BLaER1 (cell line): ENCODE data around the gene TCF4.

Source experiments
- H3K27ac ChIP-seq: shearing (Covaris generic); formaldehyde crosslinking; 2 replicates; pipeline ENCODE4 v1.8.1; 2022
- H3K27me3 ChIP-seq: shearing (Covaris generic); formaldehyde crosslinking; 2 replicates; pipeline ENCODE4 v1.8.1; 2022
- H3K36me3 ChIP-seq: shearing (Covaris generic); formaldehyde crosslinking; 2 replicates; pipeline ENCODE4 v1.8.1; 2022
- H3K4me1 ChIP-seq: shearing (Covaris generic); formaldehyde crosslinking; 2 replicates; pipeline ENCODE4 v1.8.1; 2022
- H3K4me2 ChIP-seq: shearing (Covaris generic); formaldehyde crosslinking; 2 replicates; pipeline ENCODE4 v1.8.1; 2022
- H3K4me3 ChIP-seq: shearing (Covaris generic); formaldehyde crosslinking; 2 replicates; pipeline ENCODE4 v1.8.1; 2022
- H3K9ac ChIP-seq: shearing (Covaris generic); formaldehyde crosslinking; 2 replicates; pipeline ENCODE4 v1.8.1; 2022
- H3K9me3 ChIP-seq: shearing (Covaris generic); formaldehyde crosslinking; 2 replicates; pipeline ENCODE4 v1.8.1; 2022
- H4K20me1 ChIP-seq: shearing (Covaris generic); formaldehyde crosslinking; 2 replicates; pipeline ENCODE4 v1.8.1; 2022
- Cebpa-rat ChIP-seq: shearing (Covaris generic); IDR thresholded peaks from 2 replicates; pipeline ENCODE4 v1.8.1; 2022

TCF4 gene

GRCh38 chr18:55576001-55576400, 12.0 kb downstream of the TCF4 start:
- Histone ChIP-seq H3K4me2 (no peak overlapping the region), H3K27ac (no peak overlapping the region), H3K36me3 (peaks cover 93% of the 10 kb centered on the region), H3K27me3 (no peaks in the 10 kb centered on the region), H3K4me3 (no peak overlapping the region), H4K20me1 (peaks cover 97% of the 10 kb centered on the region), H3K9ac (no peak overlapping the region), H3K4me1 (peaks cover 23% of the 10 kb centered on the region), H3K9me3 (no peaks in the 10 kb centered on the region; the same call in 1 of the 2 replicates)
- TF ChIP-seq Cebpa-rat: no peak

GRCh38 chr18:55575066-55575465, 12.9 kb downstream of the TCF4 start:
- H3K9ac ChIP-seq: no peak overlapping the region
- H3K27me3 ChIP-seq: no peaks in the 10 kb centered on the region
- H3K4me3 ChIP-seq: no peak overlapping the region
- H3K36me3 ChIP-seq: peaks cover 96% of the 10 kb centered on the region
- peaks cover 97% of the 10 kb centered on the region for H4K20me1 ChIP-seq
- H3K9me3 ChIP-seq: peaks cover under 1% of the 10 kb centered on the region; the same call in 1 of the 2 replicates
- H3K4me1 ChIP-seq: peaks cover 15% of the 10 kb centered on the region; the same call in 1 of the 2 replicates
- no peak overlapping the region for H3K27ac ChIP-seq
- no peak overlapping the region for H3K4me2 ChIP-seq
- TF ChIP-seq Cebpa-rat: no peak

- H3K27ac ChIP-seq: no peak overlapping the region
- peaks cover 95% of the 10 kb centered on the region for H4K20me1 ChIP-seq
- H3K36me3 ChIP-seq: peaks cover 92% of the 10 kb centered on the region
- H3K27me3 ChIP-seq: no peaks in the 10 kb centered on the region
- no peak overlapping the region for H3K4me3 ChIP-seq
- H3K9ac ChIP-seq: no peak overlapping the region
- no peak overlapping the region for H3K4me2 ChIP-seq
- peaks cover 15% of the 10 kb centered on the region; the same call in 1 of the 2 replicates for H3K4me1 ChIP-seq
- peaks cover 5% of the 10 kb centered on the region; the same call in 1 of the 2 replicates for H3K9me3 ChIP-seq
- no peak for TF ChIP-seq Cebpa-rat
Measured at GRCh38 chr18:55573386-55573785, 14.6 kb downstream of the TCF4 start.

GRCh38 chr18:55570966-55571365, 17.0 kb downstream of the TCF4 start:
- Histone ChIP-seq H3K4me2 (no peak overlapping the region), H3K9me3 (peaks cover 19% of the 10 kb centered on the region), H3K9ac (no peak overlapping the region), H4K20me1 (peaks cover 77% of the 10 kb centered on the region), H3K27me3 (no peaks in the 10 kb centered on the region), H3K4me3 (no peak overlapping the region), H3K4me1 (0 out of 2 replicates have a peak, but pooled peaks cover 15% of the 10 kb centered on the region), H3K36me3 (peaks cover 89% of the 10 kb centered on the region), H3K27ac (no peak overlapping the region)
- TF ChIP-seq Cebpa-rat: no peak

GRCh38 chr18:55566456-55566935, 21.5 kb downstream of the TCF4 start:
- Histone ChIP-seq H3K4me2 (no peak overlapping the region), H4K20me1 (peaks cover 76% of the 10 kb centered on the region), H3K27ac (no peak overlapping the region), H3K9me3 (peaks cover 45% of the 10 kb centered on the region), H3K36me3 (peaks cover 87% of the 10 kb centered on the region), H3K4me3 (no peak overlapping the region), H3K4me1 (0 out of 2 replicates have a peak, but pooled peaks cover 5% of the 10 kb centered on the region), H3K27me3 (no peaks in the 10 kb centered on the region), H3K9ac (no peak overlapping the region)
- no peak for TF ChIP-seq Cebpa-rat

GRCh38 chr18:55559739-55560138, 28.3 kb downstream of the TCF4 start:
- Histone ChIP-seq H4K20me1 (peaks cover 81% of the 10 kb centered on the region), H3K4me2 (peak overlapping the region; percentile 62), H3K27me3 (no peaks in the 10 kb centered on the region), H3K36me3 (peaks cover 54% of the 10 kb centered on the region), H3K27ac (peak overlapping the region; percentile 60; the same call in 1 of the 2 replicates), H3K9me3 (peaks cover 21% of the 10 kb centered on the region), H3K4me3 (no peak overlapping the region), H3K4me1 (peaks cover 49% of the 10 kb centered on the region), H3K9ac (no peak overlapping the region)
- TF ChIP-seq Cebpa-rat: no peak

- H4K20me1 ChIP-seq: peaks cover 81% of the 10 kb centered on the region
- H3K9me3 ChIP-seq: peaks cover 3% of the 10 kb centered on the region; the same call in 1 of the 2 replicates
- peak overlapping the region; percentile 6; the same call in 1 of the 2 replicates for H3K4me2 ChIP-seq
- H3K4me1 ChIP-seq: peaks cover 74% of the 10 kb centered on the region
- TF ChIP-seq Cebpa-rat: no peak
- H3K9ac ChIP-seq: no peak overlapping the region
- H3K4me3 ChIP-seq: no peak overlapping the region
- H3K27me3 ChIP-seq: no peaks in the 10 kb centered on the region
- no peak overlapping the region; the same call in 1 of the 2 replicates for H3K27ac ChIP-seq
- peaks cover 29% of the 10 kb centered on the region for H3K36me3 ChIP-seq
Measured at GRCh38 chr18:55557211-55557610, 30.8 kb downstream of the TCF4 start.

- Histone ChIP-seq H3K36me3 (peaks cover 37% of the 10 kb centered on the region), H3K4me1 (peaks cover 79% of the 10 kb centered on the region), H3K4me2 (peak overlapping the region; percentile 47; the same call in 1 of the 2 replicates), H3K27me3 (no peaks in the 10 kb centered on the region), H3K27ac (no peak overlapping the region), H4K20me1 (peaks cover 81% of the 10 kb centered on the region), H3K4me3 (no peak overlapping the region), H3K9me3 (no peaks in the 10 kb centered on the region), H3K9ac (no peak overlapping the region)
- TF ChIP-seq Cebpa-rat: no peak
Measured at GRCh38 chr18:55555395-55556027, 32.5 kb downstream of the TCF4 start.

GRCh38 chr18:55552526-55553189, 35.3 kb downstream of the TCF4 start:
- peak overlapping the region; percentile 50; the same call in 1 of the 2 replicates for H3K4me3 ChIP-seq
- H3K27me3 ChIP-seq: no peaks in the 10 kb centered on the region
- H3K9ac ChIP-seq: peak overlapping the region; percentile 39
- no peak for TF ChIP-seq Cebpa-rat
- H4K20me1 ChIP-seq: peaks cover 95% of the 10 kb centered on the region
- no peaks in the 10 kb centered on the region for H3K9me3 ChIP-seq
- peaks cover 59% of the 10 kb centered on the region for H3K4me1 ChIP-seq
- H3K4me2 ChIP-seq: peak overlapping the region; percentile 83
- peaks cover 51% of the 10 kb centered on the region for H3K36me3 ChIP-seq
- H3K27ac ChIP-seq: peak overlapping the region; percentile 47

GRCh38 chr18:55551227-55551626, 36.8 kb downstream of the TCF4 start:
- Histone ChIP-seq H3K9ac (no peak overlapping the region), H3K27ac (peak overlapping the region; percentile 24; the same call in 1 of the 2 replicates), H4K20me1 (peaks cover 95% of the 10 kb centered on the region), H3K4me3 (no peak overlapping the region), H3K36me3 (peaks cover 53% of the 10 kb centered on the region), H3K27me3 (no peaks in the 10 kb centered on the region), H3K4me2 (peak overlapping the region; percentile 83), H3K4me1 (peaks cover 59% of the 10 kb centered on the region), H3K9me3 (no peaks in the 10 kb centered on the region)
- TF ChIP-seq Cebpa-rat: no peak
